ENCODE data around the gene UMPS.

UMPS gene

GRCh38 chr3:124730129-124730940, at the start of gene UMPS:
Gene UMPS, plus strand, starts transcription at chr3:124730452. Its CDS starts 20 bp downstream, at chr3:124730472.
- peak within 1 kb of the TSS; percentile 72 to 84 for H3K4me3 ChIP-seq (ENCODE audit: low read depth in 1 of 2, low read length in 1 of 2)
- no peak for TF ChIP-seq CTCF (IDR thresholded peaks at IDR 0.05)
- H3K4me1 ChIP-seq (ENCODE audit: control insufficient read depth in 1 of 2, insufficient read depth in 1 of 2, low read depth in 1 of 2, low read length in 1 of 2), result peaks cover 6 to 12% of the 10 kb centered on the region in 2 experiments
- H3K27ac ChIP-seq, result no peak within 1 kb of the TSS
- H3K36me3 ChIP-seq, result no peaks in the 10 kb centered on the region
- H3K9me3 ChIP-seq, result no peaks in the 10 kb centered on the region
- peaks cover 45% of the 10 kb centered on the region for H3K27me3 ChIP-seq

GRCh38 chr3:124680521-124680920, 49.7 kb upstream of the UMPS start:
- TF ChIP-seq CTCF (IDR thresholded peaks at IDR 0.05), result no peak
- Histone ChIP-seq H3K4me3 (ENCODE audit: low read depth in 1 of 2, low read length in 1 of 2) (no peak overlapping the region), H3K4me1 (ENCODE audit: control insufficient read depth in 1 of 2, insufficient read depth in 1 of 2, low read depth in 1 of 2, low read length in 1 of 2) (no peaks in the 10 kb centered on the region), H3K9me3 (no peaks in the 10 kb centered on the region), H3K27me3 (no peaks in the 10 kb centered on the region), H3K27ac (no peak overlapping the region), H3K36me3 (no peaks in the 10 kb centered on the region)

GRCh38 chr3:124682263-124682662, 48.0 kb upstream of the UMPS start:
- Histone ChIP-seq H3K4me1 (ENCODE audit: control insufficient read depth in 1 of 2, insufficient read depth in 1 of 2, low read depth in 1 of 2, low read length in 1 of 2) (no peaks in the 10 kb centered on the region), H3K9me3 (no peaks in the 10 kb centered on the region), H3K27ac (no peak overlapping the region), H3K36me3 (no peaks in the 10 kb centered on the region), H3K4me3 (ENCODE audit: low read depth in 1 of 2, low read length in 1 of 2) (no peak overlapping the region), H3K27me3 (no peaks in the 10 kb centered on the region)
- TF ChIP-seq CTCF (IDR thresholded peaks at IDR 0.05), result no peak

GRCh38 chr3:124684459-124684858, 45.8 kb upstream of the UMPS start:
- Histone ChIP-seq H3K27ac (no peak overlapping the region), H3K4me1 (ENCODE audit: control insufficient read depth in 1 of 2, insufficient read depth in 1 of 2, low read depth in 1 of 2, low read length in 1 of 2) (no peaks in the 10 kb centered on the region), H3K36me3 (no peaks in the 10 kb centered on the region), H3K4me3 (ENCODE audit: low read depth in 1 of 2, low read length in 1 of 2) (no peak overlapping the region), H3K27me3 (no peaks in the 10 kb centered on the region), H3K9me3 (no peaks in the 10 kb centered on the region)
- TF ChIP-seq CTCF (IDR thresholded peaks at IDR 0.05), result no peak

- Histone ChIP-seq H3K27ac (no peak overlapping the region), H3K36me3 (no peaks in the 10 kb centered on the region), H3K27me3 (no peaks in the 10 kb centered on the region), H3K4me1 (ENCODE audit: control insufficient read depth in 1 of 2, insufficient read depth in 1 of 2, low read depth in 1 of 2, low read length in 1 of 2) (no peaks in the 10 kb centered on the region), H3K4me3 (ENCODE audit: low read depth in 1 of 2, low read length in 1 of 2) (no peak overlapping the region), H3K9me3 (no peaks in the 10 kb centered on the region)
- TF ChIP-seq CTCF (IDR thresholded peaks at IDR 0.05), result no peak
Observed at GRCh38 chr3:124685067-124685466, 45.2 kb upstream of the UMPS start.
